Epidermal melanocyte (primary cell): ENCODE data around the gene ZNF578.
"Not testable (repeated sequence)": the region's sequence is repeated elsewhere in the genome, so short reads cannot be mapped to it uniquely, and the experiment has no call there.

Experiments used
- DNase-seq: peaks from one replicate; pipeline ENCODE4 v3.0.0; 2011; ENCODE audit warnings: low spot score; ENCODE audit not compliant: insufficient read length

The ZNF578 gene

GRCh38 chr19:52507266-52507665 is 53.9 kb downstream of the ZNF578 start:
- no peak for DNase-seq

GRCh38 chr19:52516191-52516590 is 62.8 kb downstream of the ZNF578 start:
- no peak for DNase-seq

GRCh38 chr19:52518646-52519045 is 65.3 kb downstream of the ZNF578 start:
- no peak for DNase-seq

GRCh38 chr19:52519175-52519574 is 65.8 kb downstream of the ZNF578 start:
- not testable (repeated sequence) for DNase-seq

GRCh38 chr19:52520013-52520412 is 66.7 kb downstream of the ZNF578 start:
- DNase-seq, result no peak

- no peak for DNase-seq
Measured at GRCh38 chr19:52522551-52522950, 69.2 kb downstream of the ZNF578 start.

- DNase-seq, result no peak
Measured at GRCh38 chr19:52524086-52524485, 70.7 kb downstream of the ZNF578 start.

GRCh38 chr19:52527134-52527955 is 74.0 kb downstream of the ZNF578 start, which contains the start of gene ZNF808:
TSS of gene ZNF808 (plus strand) at chr19:52527668. CDS start at chr19:52543285, 15,617 bp downstream.
- DNase-seq, result peak; percentile 62

- no peak for DNase-seq
Measured at GRCh38 chr19:52527956-52528351, 74.6 kb downstream of the ZNF578 start.

GRCh38 chr19:52532480-52532879 is 79.1 kb downstream of the ZNF578 start:
- DNase-seq, result no peak

GRCh38 chr19:52533901-52534300 is 80.5 kb downstream of the ZNF578 start:
- no peak for DNase-seq

GRCh38 chr19:52535385-52535770 is 82.0 kb downstream of the ZNF578 start:
- DNase-seq, result not testable (repeated sequence)

- DNase-seq, result no peak
Measured at GRCh38 chr19:52535771-52536447, 82.6 kb downstream of the ZNF578 start.

GRCh38 chr19:52536448-52536800 is 83.1 kb downstream of the ZNF578 start:
- DNase-seq, result no peak

- not testable (repeated sequence) for DNase-seq
Measured at GRCh38 chr19:52538815-52539214, 85.5 kb downstream of the ZNF578 start.

- not testable (repeated sequence) for DNase-seq
Measured at GRCh38 chr19:52541176-52541575, 87.8 kb downstream of the ZNF578 start.

GRCh38 chr19:52541608-52542007 is 88.3 kb downstream of the ZNF578 start:
- no peak for DNase-seq

GRCh38 chr19:52542541-52542940 is 89.2 kb downstream of the ZNF578 start:
- not testable (repeated sequence) for DNase-seq

GRCh38 chr19:52542984-52543664 is 89.8 kb downstream of the ZNF578 start:
- no peak for DNase-seq

GRCh38 chr19:52554216-52554971 is 101.0 kb downstream of the ZNF578 start:
- DNase-seq, result no peak

GRCh38 chr19:52557231-52557995 is 104.1 kb downstream of the ZNF578 start:
- no peak for DNase-seq
